Neural crest cell (in vitro differentiated cells): ENCODE data around the gene TFIP11. TPM values are rescaled to one million over a fixed set of nuclear protein-coding genes. Genes with fewer than 3 reads are reported as not detected.

Experiments used
- DNase-seq: peaks from one replicate; pipeline ENCODE4 v3.0.0; 2021; ENCODE audit warnings: low read depth, mixed read lengths, low spot score
- H3K27ac Mint-ChIP-seq: one replicate; pipeline ENCODE4 v1.8.0; 2021; ENCODE audit warnings: mild to moderate bottlenecking, mixed read lengths; ENCODE audit not compliant: unreplicated experiment
- H3K27me3 Mint-ChIP-seq: 2 replicates; pipeline ENCODE4 v1.8.0; 2021; ENCODE audit warnings: low read depth, mild to moderate bottlenecking, mixed read lengths
- H3K36me3 Mint-ChIP-seq: 2 replicates; pipeline ENCODE4 v1.8.0; 2021; ENCODE audit warnings: low read depth, mild to moderate bottlenecking, mixed read lengths
- H3K4me1 Mint-ChIP-seq: 2 replicates; pipeline ENCODE4 v1.8.0; 2021; ENCODE audit warnings: mixed read lengths
- H3K4me3 Mint-ChIP-seq: one replicate; pipeline ENCODE4 v1.8.0; 2021; ENCODE audit warnings: mild to moderate bottlenecking, mixed read lengths
- H3K9me3 Mint-ChIP-seq: 2 replicates; pipeline ENCODE4 v1.8.0; 2021; ENCODE audit warnings: mixed read lengths
- total RNA-seq: library from RNA; stranded (reverse); gene quantifications from 2 replicates; pipeline ENCODE4 v1.2.1, GENCODE V29; 2021
- TF ChIP-seq, protein P1 (sequence below): fragments of 200-600 bp; sonication (generic); conservative IDR thresholded peaks from 2 replicates; pipeline ENCODE4 v1.5.0; 2021; ENCODE audit warnings: antibody characterized with exemption, mild to moderate bottlenecking

The TFIP11 gene
- total RNA-seq, 1 donor from 2014 or later: 33.6 TPM

DNA sequence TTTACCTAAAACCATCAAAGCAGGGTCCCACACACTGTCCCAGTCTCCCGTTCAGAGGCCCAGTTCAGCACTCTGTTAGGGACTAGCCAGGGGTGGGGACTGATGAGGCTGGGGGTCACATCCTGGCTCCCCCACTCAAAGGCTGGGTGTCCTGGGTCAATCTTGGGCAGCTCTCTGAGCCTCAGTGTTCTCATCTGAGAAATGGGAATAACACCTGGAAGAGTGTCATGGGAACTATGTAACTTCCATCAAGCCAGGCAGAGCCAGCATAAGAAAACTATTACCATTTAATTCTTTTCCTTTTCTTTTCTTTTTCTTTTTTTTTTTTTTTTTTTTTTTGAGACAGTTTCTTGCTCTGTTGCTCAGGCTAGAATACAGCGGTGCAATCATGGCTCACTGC is 39.3 kb upstream of the TFIP11 start:
- Mint-ChIP-seq H3K4me1 (peaks cover 20% of the 10 kb centered on the region), H3K9me3 (no peaks in the 10 kb centered on the region)

GRCh38 chr22:26550498-26551033 is 38.3 kb upstream of the TFIP11 start:
- H3K9me3 Mint-ChIP-seq: no peaks in the 10 kb centered on the region
- no peaks in the 10 kb centered on the region for H3K36me3 Mint-ChIP-seq
- TF ChIP-seq, protein P1, sequence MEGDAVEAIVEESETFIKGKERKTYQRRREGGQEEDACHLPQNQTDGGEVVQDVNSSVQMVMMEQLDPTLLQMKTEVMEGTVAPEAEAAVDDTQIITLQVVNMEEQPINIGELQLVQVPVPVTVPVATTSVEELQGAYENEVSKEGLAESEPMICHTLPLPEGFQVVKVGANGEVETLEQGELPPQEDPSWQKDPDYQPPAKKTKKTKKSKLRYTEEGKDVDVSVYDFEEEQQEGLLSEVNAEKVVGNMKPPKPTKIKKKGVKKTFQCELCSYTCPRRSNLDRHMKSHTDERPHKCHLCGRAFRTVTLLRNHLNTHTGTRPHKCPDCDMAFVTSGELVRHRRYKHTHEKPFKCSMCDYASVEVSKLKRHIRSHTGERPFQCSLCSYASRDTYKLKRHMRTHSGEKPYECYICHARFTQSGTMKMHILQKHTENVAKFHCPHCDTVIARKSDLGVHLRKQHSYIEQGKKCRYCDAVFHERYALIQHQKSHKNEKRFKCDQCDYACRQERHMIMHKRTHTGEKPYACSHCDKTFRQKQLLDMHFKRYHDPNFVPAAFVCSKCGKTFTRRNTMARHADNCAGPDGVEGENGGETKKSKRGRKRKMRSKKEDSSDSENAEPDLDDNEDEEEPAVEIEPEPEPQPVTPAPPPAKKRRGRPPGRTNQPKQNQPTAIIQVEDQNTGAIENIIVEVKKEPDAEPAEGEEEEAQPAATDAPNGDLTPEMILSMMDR: no peak

More for the DNA sequence above, 39.3 kb upstream of the TFIP11 start:
- H3K4me3 Mint-ChIP-seq: no peak overlapping the region
- no peaks in the 10 kb centered on the region for H3K27me3 Mint-ChIP-seq
- TF ChIP-seq, protein P1: no peak
- H3K27ac Mint-ChIP-seq: no peak overlapping the region
- no peaks in the 10 kb centered on the region for H3K36me3 Mint-ChIP-seq
- DNase-seq: no peak

DNA sequence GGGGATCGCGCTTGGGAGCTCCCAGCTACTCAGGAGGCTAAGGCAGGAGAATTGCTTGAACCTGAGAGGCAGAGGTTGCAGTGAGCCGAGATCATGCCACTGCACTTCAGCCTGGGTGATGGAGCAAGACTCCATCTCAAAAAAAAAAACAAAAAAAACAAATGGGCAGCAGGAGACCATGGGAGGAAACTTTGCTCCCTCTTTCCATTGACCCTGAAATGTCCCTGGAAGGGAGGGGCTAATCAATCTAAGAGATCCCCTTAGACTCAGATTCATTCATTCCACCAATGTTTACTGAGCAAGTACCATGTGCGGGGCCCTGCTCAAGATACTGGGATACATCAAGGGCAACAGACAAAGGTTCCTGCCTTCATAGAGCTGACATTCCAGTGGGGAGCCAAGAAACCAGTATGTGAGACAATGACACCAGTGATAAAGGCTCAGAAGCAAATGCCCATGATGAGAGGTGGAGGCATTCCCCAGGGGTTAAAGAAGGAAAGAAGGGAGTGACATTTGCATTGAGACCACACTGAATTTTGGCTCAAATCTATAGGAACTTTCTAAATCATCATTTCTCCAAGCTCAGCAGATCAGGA is 37.7 kb upstream of the TFIP11 start:
- Mint-ChIP-seq H3K4me1 (peaks cover 20% of the 10 kb centered on the region), H3K27ac (no peak overlapping the region)
- TF ChIP-seq, protein P1: no peak

More at GRCh38 chr22:26550498-26551033, 38.3 kb upstream of the TFIP11 start:
- no peak for DNase-seq
- H3K27ac Mint-ChIP-seq: no peak overlapping the region
- no peak overlapping the region for H3K4me3 Mint-ChIP-seq
- no peaks in the 10 kb centered on the region for H3K27me3 Mint-ChIP-seq
- peaks cover 20% of the 10 kb centered on the region for H3K4me1 Mint-ChIP-seq

DNA sequence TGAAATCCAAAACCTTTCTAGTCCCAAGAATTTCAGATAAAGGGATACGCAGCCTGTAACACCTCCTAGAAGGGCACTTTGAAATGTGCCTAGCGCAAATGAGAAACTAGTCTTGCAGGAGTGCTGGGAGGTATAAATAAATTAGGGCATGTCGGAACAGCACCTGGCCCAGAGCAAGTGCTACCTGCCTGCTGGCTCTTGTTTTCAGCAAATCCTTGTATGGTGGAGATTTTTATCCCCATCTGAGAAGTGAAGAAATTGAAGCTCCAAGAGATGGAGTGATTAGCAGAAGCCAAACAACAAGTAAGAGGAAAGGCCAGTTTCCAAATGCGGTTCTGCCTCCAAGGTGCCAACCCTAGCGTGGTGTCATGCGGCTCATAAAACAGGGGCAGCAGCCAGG is 36.7 kb upstream of the TFIP11 start:
- DNase-seq: no peak
- H3K4me3 Mint-ChIP-seq: no peak overlapping the region
- H3K27me3 Mint-ChIP-seq: no peaks in the 10 kb centered on the region
- H3K4me1 Mint-ChIP-seq: peaks cover 20% of the 10 kb centered on the region
- TF ChIP-seq, protein P1: no peak
- no peaks in the 10 kb centered on the region for H3K36me3 Mint-ChIP-seq
- H3K9me3 Mint-ChIP-seq: no peaks in the 10 kb centered on the region
- H3K27ac Mint-ChIP-seq: no peak overlapping the region

More for the DNA sequence above, 37.7 kb upstream of the TFIP11 start:
- no peak for DNase-seq
- no peaks in the 10 kb centered on the region for H3K9me3 Mint-ChIP-seq
- H3K4me3 Mint-ChIP-seq: no peak overlapping the region
- H3K27me3 Mint-ChIP-seq: no peaks in the 10 kb centered on the region
- no peaks in the 10 kb centered on the region for H3K36me3 Mint-ChIP-seq

GRCh38 chr22:26548303-26548702 is 36.0 kb upstream of the TFIP11 start:
- no peak for DNase-seq
- H3K27me3 Mint-ChIP-seq: no peaks in the 10 kb centered on the region
- H3K9me3 Mint-ChIP-seq: no peaks in the 10 kb centered on the region
- no peak overlapping the region for H3K27ac Mint-ChIP-seq
- no peaks in the 10 kb centered on the region for H3K36me3 Mint-ChIP-seq
- TF ChIP-seq, protein P1: no peak
- H3K4me3 Mint-ChIP-seq: no peak overlapping the region
- H3K4me1 Mint-ChIP-seq: peaks cover 20% of the 10 kb centered on the region
